Endothelial cell (in vitro differentiated cells): ENCODE results near the gene PKP3. TPM values are rescaled to one million over a fixed set of nuclear protein-coding genes. Genes with fewer than 3 reads are reported as not detected.
A peak's percentile ranks its signal among the peaks of the same experiment; 100 is the strongest.

Experiments used
- DNase-seq: peaks from one replicate; pipeline ENCODE4 v3.0.0; 2021; ENCODE audit warnings: low spot score
- H3K27ac Mint-ChIP-seq: one replicate; pipeline ENCODE4 v1.8.0; 2021; ENCODE audit warnings: mixed read lengths, inconsistent platforms; ENCODE audit not compliant: unreplicated experiment
- H3K27me3 Mint-ChIP-seq: one replicate; pipeline ENCODE4 v1.8.0; 2021; ENCODE audit warnings: mild to moderate bottlenecking, moderate library complexity, mixed read lengths, inconsistent platforms; ENCODE audit not compliant: unreplicated experiment
- H3K36me3 Mint-ChIP-seq: one replicate; pipeline ENCODE4 v1.8.0; 2021; ENCODE audit warnings: mild to moderate bottlenecking, low read depth, mixed read lengths, inconsistent platforms; ENCODE audit not compliant: unreplicated experiment
- H3K4me1 Mint-ChIP-seq: one replicate; pipeline ENCODE4 v1.8.0; 2021; ENCODE audit warnings: mild to moderate bottlenecking, mixed read lengths, inconsistent platforms; ENCODE audit not compliant: unreplicated experiment
- H3K4me3 Mint-ChIP-seq: one replicate; pipeline ENCODE4 v1.8.0; 2021; ENCODE audit warnings: mild to moderate bottlenecking, mixed read lengths, inconsistent platforms; ENCODE audit not compliant: unreplicated experiment
- H3K9me3 Mint-ChIP-seq: one replicate; pipeline ENCODE4 v1.8.0; 2021; ENCODE audit warnings: mixed read lengths, inconsistent platforms; ENCODE audit not compliant: unreplicated experiment
- total RNA-seq: library from RNA; stranded (reverse); fragmentation: NEBNext Ultra II Directional; extraction: Animal tissue kit (Norgen Biotek cat#: 25700); gene quantifications from one replicate; pipeline ENCODE4 v1.2.1, GENCODE V29; 2021; ENCODE audit not compliant: unreplicated experiment
- TF ChIP-seq, protein P1 (sequence below): fragments of 200-600 bp; sonication (generic); IDR thresholded peaks from one replicate; pipeline ENCODE4 v1.5.0; 2021; ENCODE audit warnings: antibody characterized with exemption; ENCODE audit not compliant: unreplicated experiment

The PKP3 gene
- total RNA-seq, 1 donor from 2014 or later = 0.49 TPM

DNA sequence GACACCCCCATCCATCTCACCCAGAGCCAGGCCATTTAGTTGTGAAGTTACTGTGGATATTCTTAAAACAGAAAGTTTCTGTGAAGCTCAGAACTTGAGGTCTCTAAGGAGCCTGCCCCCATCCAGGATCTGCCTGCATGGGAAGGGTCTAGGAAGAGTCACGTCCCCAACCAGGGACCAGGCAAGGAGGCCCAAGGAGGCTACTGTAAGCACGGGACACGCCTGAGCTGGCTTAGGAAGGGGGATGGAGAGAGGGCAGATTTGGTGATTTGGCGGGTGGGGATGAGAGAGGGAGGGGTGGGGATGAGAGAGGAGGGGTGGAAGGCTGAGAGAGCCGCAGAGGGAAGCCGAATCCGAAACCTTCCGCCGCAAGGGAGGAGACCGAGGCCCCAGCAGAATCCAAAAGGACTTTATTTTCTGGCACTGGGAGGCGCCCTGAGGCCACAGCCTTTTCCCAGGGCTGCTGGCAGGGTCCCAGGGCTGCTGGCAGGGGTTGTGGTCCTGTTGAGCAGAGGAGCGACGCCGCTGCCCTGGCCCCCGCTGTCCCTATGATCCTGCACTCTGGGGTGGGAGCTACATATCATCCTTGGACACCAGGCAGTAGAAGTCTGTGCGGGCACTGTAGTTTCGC, 11.4 kb downstream of the PKP3 start:
- H3K27ac Mint-ChIP-seq = no peak overlapping the region
- no peaks in the 10 kb centered on the region for H3K9me3 Mint-ChIP-seq
- peaks cover 4% of the 10 kb centered on the region for H3K27me3 Mint-ChIP-seq
- no peaks in the 10 kb centered on the region for H3K36me3 Mint-ChIP-seq
- no peaks in the 10 kb centered on the region for H3K4me1 Mint-ChIP-seq
- TF ChIP-seq, protein P1, sequence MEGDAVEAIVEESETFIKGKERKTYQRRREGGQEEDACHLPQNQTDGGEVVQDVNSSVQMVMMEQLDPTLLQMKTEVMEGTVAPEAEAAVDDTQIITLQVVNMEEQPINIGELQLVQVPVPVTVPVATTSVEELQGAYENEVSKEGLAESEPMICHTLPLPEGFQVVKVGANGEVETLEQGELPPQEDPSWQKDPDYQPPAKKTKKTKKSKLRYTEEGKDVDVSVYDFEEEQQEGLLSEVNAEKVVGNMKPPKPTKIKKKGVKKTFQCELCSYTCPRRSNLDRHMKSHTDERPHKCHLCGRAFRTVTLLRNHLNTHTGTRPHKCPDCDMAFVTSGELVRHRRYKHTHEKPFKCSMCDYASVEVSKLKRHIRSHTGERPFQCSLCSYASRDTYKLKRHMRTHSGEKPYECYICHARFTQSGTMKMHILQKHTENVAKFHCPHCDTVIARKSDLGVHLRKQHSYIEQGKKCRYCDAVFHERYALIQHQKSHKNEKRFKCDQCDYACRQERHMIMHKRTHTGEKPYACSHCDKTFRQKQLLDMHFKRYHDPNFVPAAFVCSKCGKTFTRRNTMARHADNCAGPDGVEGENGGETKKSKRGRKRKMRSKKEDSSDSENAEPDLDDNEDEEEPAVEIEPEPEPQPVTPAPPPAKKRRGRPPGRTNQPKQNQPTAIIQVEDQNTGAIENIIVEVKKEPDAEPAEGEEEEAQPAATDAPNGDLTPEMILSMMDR = no peak
- DNase-seq = no peak
- no peak overlapping the region for H3K4me3 Mint-ChIP-seq

DNA sequence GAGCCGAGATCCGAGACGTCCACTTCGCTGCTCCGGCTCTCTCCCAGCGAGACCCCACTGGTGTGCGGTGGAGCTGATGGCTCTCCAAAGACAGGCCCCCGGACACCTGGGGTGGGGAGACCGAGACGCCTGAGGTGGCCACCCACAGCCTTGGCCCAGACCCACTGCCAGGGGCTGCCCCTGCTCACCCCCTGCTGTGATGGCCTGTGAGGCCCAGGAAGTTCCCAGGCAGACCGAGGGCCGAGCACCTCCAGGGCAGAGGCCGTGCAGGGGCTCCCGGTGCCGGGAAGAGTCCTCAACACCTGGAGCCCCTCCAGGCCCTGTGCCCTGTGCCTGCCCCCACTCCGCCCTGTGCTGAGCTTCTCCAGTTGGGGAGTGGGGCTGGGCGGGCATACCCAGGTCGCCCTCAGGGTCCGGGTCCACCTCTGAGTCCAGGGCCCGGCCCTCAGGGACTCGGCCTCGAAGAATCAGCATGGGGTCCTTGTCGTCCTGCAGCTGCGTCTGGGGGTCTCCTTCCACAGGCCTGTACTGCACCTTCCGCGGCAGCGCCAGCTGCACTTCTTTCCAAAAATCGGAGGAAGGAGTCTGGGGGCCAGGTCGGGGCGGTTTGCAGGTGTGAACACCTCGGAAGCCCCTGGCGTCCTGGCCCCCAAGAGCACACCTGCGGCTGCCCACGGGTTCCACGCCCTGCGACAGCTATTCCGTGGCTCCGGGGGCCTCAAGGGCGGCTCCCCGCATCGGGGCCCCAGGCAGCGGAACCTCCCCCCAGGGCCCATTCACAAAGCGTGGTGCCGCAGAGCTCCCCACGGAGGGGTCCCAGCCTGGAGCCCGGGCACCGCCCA, 12.2 kb downstream of the PKP3 start:
- no peak for DNase-seq

DNA sequence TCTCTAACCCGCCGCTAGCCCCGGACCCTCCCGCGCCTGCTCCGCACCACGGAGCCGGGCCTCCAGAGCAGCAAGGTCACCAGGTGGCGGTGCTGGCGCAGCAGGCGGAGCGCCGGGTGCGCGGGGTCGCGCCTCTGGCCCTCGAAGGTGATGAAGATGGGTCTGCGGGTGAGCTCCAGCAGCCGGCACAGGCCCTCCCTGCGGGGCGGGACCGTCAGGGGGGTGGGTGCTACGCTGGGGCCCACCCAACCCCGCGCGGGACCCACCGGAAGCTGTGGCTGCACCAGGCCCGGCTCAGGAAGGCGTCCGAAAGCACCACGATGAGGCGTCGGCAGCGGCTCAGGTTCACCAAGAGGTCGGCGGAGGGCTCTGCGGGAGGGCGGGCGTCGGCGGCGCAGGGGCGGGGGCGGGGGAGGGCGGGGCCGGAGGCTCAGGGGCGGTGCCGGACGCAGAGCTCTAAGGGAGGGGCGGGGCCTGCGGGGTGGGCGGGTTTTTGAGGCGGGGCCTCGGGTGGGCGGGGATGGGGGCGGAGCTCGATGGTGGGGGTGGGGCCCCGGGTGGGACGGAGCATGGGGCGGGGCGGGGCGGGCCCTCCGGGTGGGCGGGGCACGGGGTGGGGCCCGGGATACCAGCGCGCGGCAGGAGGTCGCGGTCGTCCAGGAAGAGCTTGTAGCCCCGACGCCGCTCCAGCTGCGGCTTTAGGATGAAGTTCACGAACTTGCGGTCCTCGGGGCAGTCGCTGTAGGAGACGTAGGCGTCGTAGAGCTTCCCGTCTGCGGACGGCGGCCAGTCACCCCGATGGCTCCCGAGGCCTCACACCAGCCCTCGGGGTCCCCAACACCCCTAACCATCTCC, 13.0 kb downstream of the PKP3 start:
- H3K4me3 Mint-ChIP-seq = no peak overlapping the region
- no peak overlapping the region for H3K27ac Mint-ChIP-seq
- H3K4me1 Mint-ChIP-seq = no peaks in the 10 kb centered on the region
- no peaks in the 10 kb centered on the region for H3K9me3 Mint-ChIP-seq
- TF ChIP-seq, protein P1 = no peak
- DNase-seq = peak; percentile 53
- H3K27me3 Mint-ChIP-seq = peaks cover 4% of the 10 kb centered on the region
- H3K36me3 Mint-ChIP-seq = no peaks in the 10 kb centered on the region

More for the DNA sequence above, 12.2 kb downstream of the PKP3 start:
- TF ChIP-seq, protein P1 = no peak
- Mint-ChIP-seq H3K36me3 (no peaks in the 10 kb centered on the region), H3K4me3 (no peak overlapping the region), H3K27me3 (peaks cover 4% of the 10 kb centered on the region), H3K9me3 (no peaks in the 10 kb centered on the region), H3K27ac (no peak overlapping the region), H3K4me1 (no peaks in the 10 kb centered on the region)

GRCh38 chr11:407651-408123, 13.7 kb downstream of the PKP3 start:
- no peak for DNase-seq
- H3K4me3 Mint-ChIP-seq = no peak overlapping the region
- H3K4me1 Mint-ChIP-seq = no peaks in the 10 kb centered on the region

More at GRCh38 chr11:407651-408123, 13.7 kb downstream of the PKP3 start:
- Mint-ChIP-seq H3K27ac (no peak overlapping the region), H3K9me3 (no peaks in the 10 kb centered on the region), H3K27me3 (peaks cover 4% of the 10 kb centered on the region), H3K36me3 (no peaks in the 10 kb centered on the region)
- TF ChIP-seq, protein P1 = no peak
